Thyroid gland (tissue), 4 donors: Measurements from ENCODE around the gene DNAJC21.

ENCODE experiments used
- CTCF ChIP-seq, 6 experiments: fragments of 200-600 bp in 3 of 6; fragments of 450-650 bp in 3 of 6; sonication (generic) in 3 of 6; IDR thresholded peaks; one replicate each; pipeline ENCODE4 v1.5.1; 2016 to 2019; ENCODE audit warnings: antibody characterized with exemption in 6 of 6, mild to moderate bottlenecking in 2 of 6, inconsistent platforms in 1 of 6, moderate library complexity in 1 of 6
- POLR2A ChIP-seq, 2 donors: fragments of 450-650 bp; IDR thresholded peaks; one replicate each; pipeline ENCODE4 v1.6.1; 2017; ENCODE audit warnings: antibody characterized with exemption in 2 of 2, mild to moderate bottlenecking in 2 of 2, moderate library complexity in 1 of 2

- TF ChIP-seq CTCF (IDR thresholded peaks at IDR 0.05) = no peak
- no peak for TF ChIP-seq POLR2A (IDR thresholded peaks at IDR 0.05)
These were observed 12.6 kb downstream of the DNAJC21 start for GRCh38 chr5:34941936-34942335.
